HG03469 (cell line): ENCODE results near the gene CCDC187.
"Not testable (repeated sequence)": the region's sequence is repeated elsewhere in the genome, so short reads cannot be mapped to it uniquely, and the experiment has no call there.

Experiments
- ATAC-seq: cut with Tn5 transposase; IDR thresholded peaks from one replicate; pipeline ENCODE4 v1.9.1; 2021; ENCODE audit warnings: mild to moderate bottlenecking, moderate library complexity, moderate number of reproducible peaks; ENCODE audit not compliant: unreplicated experiment

Gene CCDC187

DNA sequence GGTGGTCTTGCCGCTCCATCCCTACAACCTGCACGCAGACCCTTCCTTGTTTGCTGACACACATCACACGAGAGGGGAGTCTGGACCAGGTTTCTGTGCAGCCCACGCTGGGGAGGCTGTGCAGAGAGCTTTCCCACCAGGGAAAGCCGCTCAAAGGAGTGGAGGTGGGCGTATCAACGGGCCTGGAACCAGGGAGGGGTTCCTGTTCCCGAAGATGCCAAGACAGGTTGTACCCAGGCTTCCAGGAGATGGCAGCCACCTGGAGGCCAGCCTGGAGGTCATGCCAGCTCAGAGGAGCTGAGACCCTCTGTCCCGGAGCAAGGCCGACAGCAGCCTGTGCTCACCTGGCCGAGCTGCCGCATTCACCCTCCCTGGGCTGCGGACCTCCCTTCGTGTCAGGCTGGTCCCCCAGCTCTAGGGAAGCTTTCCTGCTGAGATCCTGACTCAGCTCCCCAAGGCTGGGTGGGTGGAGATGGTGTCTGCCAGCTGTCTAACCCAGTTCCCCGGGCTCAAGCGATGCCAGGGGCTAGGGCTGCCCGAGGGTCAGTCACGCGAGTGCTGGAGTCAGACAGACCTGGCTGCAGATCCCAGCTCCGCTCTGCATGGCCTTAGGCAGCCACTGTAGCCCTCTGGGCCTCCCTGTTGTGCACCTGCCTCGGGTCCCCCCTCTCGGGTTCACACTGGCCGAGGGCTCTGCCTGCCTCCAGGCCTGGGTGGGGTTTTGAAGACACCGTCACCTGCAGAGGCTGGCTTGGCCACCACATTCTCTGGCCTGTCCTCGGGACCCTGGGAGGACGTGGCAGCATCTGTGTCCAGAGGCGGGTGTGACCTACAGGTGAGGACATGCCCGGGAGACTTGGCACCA is 29.7 kb downstream of the CCDC187 start:
- ATAC-seq: no peak

DNA sequence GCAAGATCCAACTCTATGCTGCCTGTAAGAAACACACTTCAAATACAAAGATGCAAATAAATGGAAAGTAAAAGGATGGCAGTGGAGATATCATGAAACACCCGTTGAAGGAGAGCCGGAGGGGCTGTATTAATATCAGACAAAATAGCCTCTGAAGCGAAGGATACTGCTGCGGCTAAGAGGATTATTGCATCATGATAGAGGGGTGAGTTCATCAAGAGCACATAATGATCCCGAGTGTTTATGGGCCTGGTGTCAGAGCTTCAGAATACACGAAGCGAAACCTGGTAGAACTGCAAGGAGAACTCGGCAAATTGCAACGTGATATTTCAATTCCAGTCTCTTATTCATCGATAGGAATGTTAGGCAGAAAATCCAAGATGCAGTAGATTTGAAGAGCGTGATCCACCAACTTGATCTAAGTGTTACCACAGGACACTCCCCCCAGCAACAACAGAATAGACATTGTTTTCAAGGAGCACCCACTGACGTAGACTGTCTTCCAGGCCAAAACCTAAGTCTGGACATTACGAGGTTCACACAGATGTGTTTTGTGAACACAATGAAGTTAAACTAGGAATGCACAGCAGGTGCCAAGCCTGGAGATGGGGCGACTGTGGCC is 30.5 kb downstream of the CCDC187 start:
- no peak for ATAC-seq

GRCh38 chr9:136270173-136270705 is 33.7 kb downstream of the CCDC187 start:
- no peak for ATAC-seq

GRCh38 chr9:136268735-136269134 is 35.2 kb downstream of the CCDC187 start:
- no peak for ATAC-seq

DNA sequence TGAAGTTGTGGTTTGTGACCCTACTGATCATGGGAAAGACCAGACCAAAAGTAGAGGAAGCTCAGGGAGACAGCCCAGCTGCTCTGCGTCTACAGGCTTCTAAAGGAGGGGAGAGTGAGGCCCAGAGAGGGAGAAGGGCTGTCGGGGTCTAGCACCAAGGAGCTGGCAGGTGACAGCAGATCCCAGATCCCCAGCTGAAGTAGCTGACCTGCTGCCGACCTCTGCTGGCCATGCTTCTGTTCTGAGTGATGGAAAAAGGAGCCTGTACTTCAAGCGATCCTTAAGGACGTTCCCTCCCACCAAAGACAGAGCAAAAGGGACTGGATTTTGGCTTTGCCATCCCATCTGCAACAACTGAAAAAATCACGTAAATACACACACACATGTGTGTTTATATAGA is 35.6 kb downstream of the CCDC187 start:
- no peak for ATAC-seq

DNA sequence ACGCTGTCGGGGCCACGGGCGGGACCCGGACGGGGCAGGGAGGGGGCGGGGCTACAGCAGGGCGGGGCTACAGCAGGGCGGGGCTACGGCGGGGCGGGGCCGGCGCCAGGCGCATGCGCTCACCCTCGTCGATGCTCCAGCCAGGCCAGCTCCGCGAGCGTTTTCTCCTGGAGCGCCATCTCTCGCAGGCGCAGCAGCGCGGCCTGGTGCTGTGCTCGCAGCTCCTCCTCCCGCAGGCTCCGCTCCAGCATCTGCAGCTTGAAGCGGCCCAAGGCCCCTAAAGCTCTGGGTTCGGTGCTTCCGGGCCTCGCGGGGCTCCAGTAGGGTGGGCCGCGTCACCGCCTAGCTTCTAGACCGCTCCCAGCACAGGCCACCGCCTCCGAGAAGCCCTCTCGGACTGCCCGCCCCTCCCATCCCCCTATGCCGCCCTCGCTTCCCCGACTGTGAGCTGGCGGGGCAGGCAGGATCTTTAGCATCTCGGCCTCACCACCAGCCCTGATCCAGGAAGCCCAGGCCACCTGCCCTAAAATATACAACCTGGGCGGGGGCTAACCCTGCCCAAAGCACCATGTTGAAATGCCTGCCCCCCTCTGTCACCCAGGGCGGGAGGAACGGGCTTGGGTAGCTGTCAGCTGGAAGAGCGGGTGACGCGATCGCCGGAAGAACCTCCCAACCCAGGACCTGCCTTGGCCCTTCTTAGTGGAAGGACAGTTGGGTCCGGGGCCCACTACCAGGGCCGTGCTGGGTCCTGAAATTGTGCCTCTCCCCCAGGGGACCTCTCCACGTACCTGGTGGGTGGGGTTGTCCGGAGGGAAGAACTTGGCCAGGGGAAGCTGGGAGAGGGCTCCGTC is 36.4 kb downstream of the CCDC187 start:
- ATAC-seq: no peak

DNA sequence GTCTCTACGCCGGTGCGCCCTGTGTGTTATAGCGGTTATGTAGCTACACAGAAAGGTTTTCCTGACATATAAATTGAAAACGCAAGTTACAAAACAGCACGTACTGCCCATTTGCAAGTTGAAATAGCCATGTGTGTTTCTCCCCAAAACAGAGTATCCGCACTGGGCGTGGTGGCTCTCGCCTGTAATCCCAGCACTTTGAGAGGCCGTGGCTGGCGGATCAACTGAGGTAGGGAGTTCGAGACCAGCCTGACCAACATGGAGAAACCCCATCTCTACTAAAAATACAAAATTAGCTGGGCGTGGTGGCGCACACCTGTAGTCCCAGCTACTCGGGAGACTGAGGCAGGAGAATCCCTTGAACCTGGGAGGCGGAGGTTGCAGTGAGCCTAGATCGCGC is 37.3 kb downstream of the CCDC187 start:
- ATAC-seq: not testable (repeated sequence)

- no peak for ATAC-seq
Measured at GRCh38 chr9:136265561-136266355, 38.1 kb downstream of the CCDC187 start.

- ATAC-seq: no peak
Measured at GRCh38 chr9:136264441-136265405, 39.2 kb downstream of the CCDC187 start.

GRCh38 chr9:136264031-136264430 is 39.9 kb downstream of the CCDC187 start:
- ATAC-seq: no peak

- ATAC-seq: no peak
Measured at GRCh38 chr9:136262671-136263178, 41.2 kb downstream of the CCDC187 start.

- ATAC-seq: no peak
Measured at GRCh38 chr9:136261686-136262430, 42.0 kb downstream of the CCDC187 start.

GRCh38 chr9:136260936-136261472 is 42.9 kb downstream of the CCDC187 start:
- no peak for ATAC-seq

- no peak for ATAC-seq
Measured at GRCh38 chr9:136260521-136260920, 43.4 kb downstream of the CCDC187 start.

- no peak for ATAC-seq
Measured at GRCh38 chr9:136259836-136260235, 44.1 kb downstream of the CCDC187 start.

DNA sequence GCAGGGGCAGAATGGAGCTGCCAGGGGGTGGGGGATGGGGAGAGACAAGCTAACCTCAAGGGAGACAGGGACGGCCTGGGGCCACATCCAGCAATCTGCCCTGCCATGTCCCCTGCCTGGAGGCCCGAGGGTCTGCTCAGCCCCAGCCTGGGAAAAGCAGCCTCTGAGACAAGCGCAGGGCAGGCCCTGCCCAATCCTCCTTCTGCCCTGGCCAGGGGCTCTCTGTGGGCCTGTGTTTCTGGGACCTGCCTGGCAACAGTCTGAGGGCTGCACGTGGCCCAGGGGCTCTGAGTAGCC is 44.4 kb downstream of the CCDC187 start:
- no peak for ATAC-seq

DNA sequence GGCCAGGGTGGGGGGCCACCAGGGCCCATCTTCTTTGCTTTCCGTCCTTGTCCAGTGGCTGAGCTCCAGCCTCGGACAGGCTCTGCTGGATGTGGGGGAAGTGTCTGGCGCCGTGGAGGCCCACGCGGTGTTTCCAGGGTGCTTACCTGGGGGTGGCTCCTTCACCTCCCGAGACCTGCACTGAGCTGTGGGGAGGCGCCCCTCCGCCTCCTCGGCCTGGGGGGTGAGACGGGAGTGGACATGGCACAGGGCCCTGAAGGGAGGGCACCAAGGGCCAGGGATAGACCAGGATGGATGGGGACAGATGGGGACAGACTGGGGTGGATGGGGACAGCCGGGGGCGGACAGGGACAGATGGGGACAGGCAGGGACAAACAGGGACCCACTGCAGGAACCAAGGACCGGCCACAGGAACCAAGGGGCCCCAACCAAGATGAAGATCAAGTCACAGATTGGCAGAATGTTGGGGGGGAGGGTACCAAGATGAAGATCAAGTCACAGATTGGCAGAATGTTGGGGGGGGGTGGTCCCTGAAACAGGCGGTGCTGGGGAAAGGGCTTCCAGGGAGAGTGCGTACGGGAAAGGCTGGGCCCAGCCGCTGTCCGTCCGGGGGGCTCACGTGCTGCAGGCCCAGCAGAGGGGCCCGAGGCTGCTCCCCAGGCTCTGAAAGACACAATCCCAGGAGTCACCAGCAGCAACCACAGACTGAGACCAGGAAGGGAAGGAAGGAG is 44.9 kb downstream of the CCDC187 start:
- ATAC-seq: no peak

GRCh38 chr9:136258299-136258625 is 45.6 kb downstream of the CCDC187 start:
- no peak for ATAC-seq
